IPS-18c (cell line): Measurements from ENCODE around the gene PEA15.

ENCODE experiments used
- H3K4me3 ChIP-seq: 2 replicates; pipeline ENCODE4 v1.7.0; 2013; ENCODE audit warnings: low read depth, mild to moderate bottlenecking, low read length, moderate library complexity; ENCODE audit not compliant: insufficient read depth
- H3K9me3 ChIP-seq: one replicate; pipeline ENCODE4 v1.6.1; 2013; ENCODE audit warnings: mild to moderate bottlenecking, low read length, moderate library complexity; ENCODE audit not compliant: control insufficient read depth, insufficient read depth

Gene PEA15

GRCh38 chr1:160171354-160171753, 33.8 kb upstream of the PEA15 start:
- Histone ChIP-seq H3K4me3 (no peak overlapping the region), H3K9me3 (no peaks in the 10 kb centered on the region)

DNA sequence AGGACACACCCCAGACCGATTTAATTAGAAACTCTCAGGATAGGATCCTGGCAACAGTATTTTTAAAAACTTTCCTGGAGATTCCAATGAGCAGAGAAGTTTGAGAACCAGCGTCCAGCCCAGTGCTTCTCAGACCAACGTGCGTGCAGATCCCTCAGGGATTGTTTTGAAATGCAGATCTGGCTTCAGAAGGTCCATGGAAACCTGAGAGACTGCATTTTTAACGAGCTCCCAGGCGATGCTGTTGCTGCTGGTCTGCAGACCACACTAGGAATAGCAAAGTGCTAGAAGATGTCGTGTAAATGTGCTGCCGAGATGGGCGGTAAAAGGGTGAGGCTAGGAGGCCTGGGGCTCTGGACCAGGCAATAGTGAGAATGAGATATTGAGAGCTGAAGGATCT, 33.2 kb upstream of the PEA15 start:
- H3K4me3 ChIP-seq: no peak overlapping the region
- no peaks in the 10 kb centered on the region for H3K9me3 ChIP-seq

DNA sequence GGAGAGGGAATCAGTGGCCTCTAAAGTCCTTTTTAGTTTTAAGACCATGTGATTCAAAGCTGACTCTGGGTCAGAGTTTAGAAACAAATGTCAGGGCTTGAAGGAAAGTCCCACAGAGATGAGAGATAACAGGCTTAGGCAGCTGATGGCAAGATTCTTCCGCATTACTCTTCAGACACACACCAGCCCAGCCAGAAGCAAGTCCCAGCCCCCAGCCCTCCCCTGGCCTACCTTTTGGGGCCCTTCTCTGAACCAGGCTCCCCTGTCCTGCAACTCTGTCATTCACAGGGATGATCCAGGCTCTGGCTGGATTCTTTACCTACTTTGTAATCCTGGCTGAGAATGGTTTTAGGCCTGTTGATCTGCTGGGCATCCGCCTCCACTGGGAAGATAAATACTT, 28.0 kb upstream of the PEA15 start:
- Histone ChIP-seq H3K9me3 (peaks cover 3% of the 10 kb centered on the region), H3K4me3 (no peak overlapping the region)

DNA sequence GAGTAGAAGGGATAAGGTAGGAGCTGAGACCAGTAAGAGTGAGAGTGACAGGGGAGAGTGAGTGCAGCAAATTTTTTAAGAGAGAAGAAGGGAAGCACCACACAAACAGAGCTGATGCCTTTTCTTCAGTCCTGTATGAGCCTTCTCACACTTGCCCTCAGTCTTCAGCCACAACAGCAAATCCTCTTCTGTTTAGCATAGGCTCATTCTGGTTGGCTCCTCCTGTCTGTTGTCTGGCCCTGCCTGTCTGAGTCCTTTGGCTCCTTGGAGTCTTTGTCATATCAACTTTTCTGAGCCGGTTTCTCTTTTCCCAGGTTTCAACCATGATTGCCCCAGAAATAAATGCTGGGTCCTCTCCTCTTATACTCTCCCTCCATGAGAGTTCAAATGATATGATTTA, 27.5 kb upstream of the PEA15 start:
- peaks cover 3% of the 10 kb centered on the region for H3K9me3 ChIP-seq
- H3K4me3 ChIP-seq: no peak overlapping the region

DNA sequence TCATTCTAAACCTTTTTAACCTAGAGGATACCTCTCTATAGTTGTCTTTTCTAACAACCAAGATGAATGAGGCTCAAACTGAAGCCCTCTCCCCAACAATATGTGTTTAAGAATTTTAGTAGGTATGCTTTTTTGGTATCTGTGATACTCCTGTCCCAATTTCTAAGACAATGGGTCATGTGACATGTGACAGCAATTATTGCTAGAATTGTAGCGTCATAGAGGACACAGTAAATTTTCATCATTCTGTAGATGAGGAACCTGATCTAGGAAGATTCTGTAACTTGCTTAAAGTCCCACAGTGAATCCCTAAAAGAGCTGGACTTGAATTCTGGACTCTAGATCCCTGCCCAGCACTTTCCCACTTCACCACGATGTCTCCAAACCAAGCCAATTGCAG, 26.5 kb upstream of the PEA15 start:
- Histone ChIP-seq H3K4me3 (no peak overlapping the region), H3K9me3 (peaks cover 3% of the 10 kb centered on the region)

DNA sequence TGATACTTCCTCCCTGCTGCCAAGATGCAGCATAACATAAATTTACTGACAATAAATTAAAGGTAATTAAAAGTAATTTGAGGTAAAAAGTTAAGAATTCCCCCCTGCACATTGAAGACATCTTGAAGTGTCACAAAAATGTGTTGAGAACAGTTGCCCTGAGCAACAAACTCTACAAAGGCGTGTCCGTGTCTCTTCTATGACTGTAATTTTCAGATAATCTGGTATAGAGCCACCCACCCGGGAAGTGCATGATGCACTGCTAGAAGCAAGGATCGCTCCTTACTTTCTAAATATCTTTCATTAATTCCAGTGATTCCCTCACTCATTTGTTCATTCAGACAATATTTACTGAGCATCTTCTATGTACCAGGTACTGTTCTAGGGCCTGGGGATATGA, 25.8 kb upstream of the PEA15 start:
- Histone ChIP-seq H3K9me3 (peaks cover 3% of the 10 kb centered on the region), H3K4me3 (no peak overlapping the region)

DNA sequence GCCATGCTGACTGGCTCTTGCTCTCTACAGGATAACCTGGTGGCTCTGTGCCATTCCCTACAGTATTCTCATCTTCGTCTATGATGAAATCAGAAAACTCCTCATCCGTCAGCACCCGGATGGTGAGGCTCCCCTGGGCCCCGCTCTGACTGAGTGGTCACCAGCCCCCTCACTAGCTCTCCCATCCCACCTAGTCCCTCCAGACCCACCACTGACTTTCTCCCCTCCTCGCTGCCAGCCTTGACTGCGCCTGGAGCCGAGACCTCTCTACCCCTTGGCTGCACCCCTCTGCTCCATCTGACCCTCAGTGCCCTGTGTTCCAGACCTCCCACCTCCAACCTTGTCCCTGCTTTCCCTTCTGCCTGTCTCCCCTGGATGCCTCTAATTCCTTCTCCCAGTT, 18.9 kb upstream of the PEA15 start:
- Histone ChIP-seq H3K9me3 (peaks cover 2% of the 10 kb centered on the region), H3K4me3 (no peak overlapping the region)

- H3K4me3 ChIP-seq: no peak overlapping the region
- peaks cover 2% of the 10 kb centered on the region for H3K9me3 ChIP-seq
These were observed 18.5 kb upstream of the PEA15 start for GRCh38 chr1:160186729-160187128.

GRCh38 chr1:160187407-160187806, 17.8 kb upstream of the PEA15 start:
- Histone ChIP-seq H3K9me3 (peaks cover 2% of the 10 kb centered on the region), H3K4me3 (no peak overlapping the region)

GRCh38 chr1:160188341-160188740, 16.8 kb upstream of the PEA15 start:
- peaks cover 2% of the 10 kb centered on the region for H3K9me3 ChIP-seq
- no peak overlapping the region for H3K4me3 ChIP-seq

DNA sequence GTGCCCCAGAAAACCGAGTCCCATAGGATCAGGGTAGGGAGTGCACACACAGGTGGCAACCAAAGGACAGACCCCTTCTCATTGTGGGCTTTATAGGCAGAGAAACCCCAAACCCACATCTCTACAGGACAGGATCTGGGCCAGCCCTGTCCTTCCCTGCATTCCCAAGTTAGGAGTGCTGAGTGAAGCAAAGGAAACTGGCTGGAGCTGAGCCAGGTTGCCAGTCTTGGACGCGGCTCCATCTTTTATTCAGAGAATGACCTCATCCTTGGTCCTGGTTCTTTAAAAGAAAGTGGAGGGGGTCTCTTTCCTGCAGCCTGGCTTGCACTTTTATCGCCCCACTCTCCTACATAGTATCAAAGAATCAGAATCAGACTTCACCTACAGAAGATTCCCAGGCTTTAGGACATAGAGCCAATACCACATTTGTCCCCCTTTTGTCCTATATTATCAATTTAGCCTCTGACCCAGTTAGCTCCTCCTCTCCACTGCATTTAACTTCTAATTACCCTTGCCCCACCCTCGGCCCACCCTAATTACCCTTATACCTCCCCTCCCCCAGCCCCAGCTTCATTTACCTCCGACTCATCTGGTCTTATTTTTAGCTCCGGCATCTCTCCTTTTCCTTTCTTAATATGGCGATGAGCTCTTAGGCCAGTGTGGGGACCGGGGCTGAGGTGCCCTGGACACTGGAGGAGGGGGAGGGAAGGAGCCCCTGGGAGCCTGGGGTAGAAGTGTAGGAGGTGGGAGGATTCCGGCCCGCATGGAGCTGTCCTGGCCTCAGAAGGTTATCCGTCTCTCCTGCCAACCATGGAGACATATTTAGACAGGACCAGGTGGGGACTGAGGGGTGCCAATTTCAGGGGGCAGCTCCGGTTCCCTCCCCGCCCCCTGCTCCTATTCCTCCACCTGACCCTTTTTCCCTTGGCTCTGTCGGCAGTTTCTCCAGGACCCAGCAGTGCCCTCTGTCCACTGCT, 15.2 kb upstream of the PEA15 start, which contains the start of gene CASQ1:
TSS of gene CASQ1 (plus strand) at position 927 of the 977 bp plus-strand sequence. CDS start 177 bp downstream, outside the sequence.
- no peak within 1 kb of the TSS for H3K4me3 ChIP-seq
- H3K9me3 ChIP-seq: peaks cover 2% of the 10 kb centered on the region

- no peak overlapping the region for H3K4me3 ChIP-seq
- peaks cover 2% of the 10 kb centered on the region for H3K9me3 ChIP-seq
These were observed 13.4 kb upstream of the PEA15 start for GRCh38 chr1:160191756-160192155.

DNA sequence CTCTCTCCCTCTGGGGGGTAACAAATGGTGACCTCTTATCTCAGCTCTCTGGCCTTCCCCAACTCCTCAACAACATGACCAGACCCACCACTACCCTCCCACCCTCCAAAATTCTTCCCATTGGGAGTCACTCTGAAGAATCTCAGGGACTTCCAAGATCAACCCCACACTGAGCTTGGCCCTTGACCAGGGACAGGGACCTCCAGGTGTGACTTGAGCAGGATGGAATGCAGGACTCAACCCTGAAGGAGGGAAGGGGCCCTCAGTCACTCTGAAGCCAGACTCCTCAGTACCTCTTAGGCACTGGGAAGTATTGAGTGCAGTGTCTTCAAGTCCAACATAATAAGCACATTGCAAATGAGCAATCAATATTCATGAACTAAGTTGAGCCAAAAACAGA, 12.9 kb upstream of the PEA15 start:
- peaks cover 2% of the 10 kb centered on the region for H3K9me3 ChIP-seq
- H3K4me3 ChIP-seq: no peak overlapping the region

- Histone ChIP-seq H3K9me3 (no peaks in the 10 kb centered on the region), H3K4me3 (no peak overlapping the region)
These were observed 11.9 kb upstream of the PEA15 start for GRCh38 chr1:160193091-160193819.

- Histone ChIP-seq H3K9me3 (no peaks in the 10 kb centered on the region), H3K4me3 (no peak overlapping the region)
These were observed 11.1 kb upstream of the PEA15 start for GRCh38 chr1:160193832-160194736.

DNA sequence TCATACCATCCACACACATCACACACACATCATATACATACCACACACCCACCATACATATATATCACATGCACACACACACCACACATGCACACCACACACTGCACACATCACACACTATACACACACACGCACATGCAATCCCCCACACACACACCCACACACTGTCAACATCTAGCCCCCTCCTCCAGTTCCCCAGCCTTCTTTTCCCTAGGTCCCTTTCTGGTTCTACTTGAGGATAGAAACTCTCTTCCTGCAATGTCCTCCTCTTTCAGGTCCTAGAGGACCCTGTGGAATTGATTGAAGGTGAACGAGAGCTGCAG, 10.5 kb upstream of the PEA15 start:
- H3K4me3 ChIP-seq: no peak overlapping the region

GRCh38 chr1:160196143-160196542, 9.0 kb upstream of the PEA15 start:
- Histone ChIP-seq H3K9me3 (no peaks in the 10 kb centered on the region), H3K4me3 (no peak overlapping the region)

More for the DNA sequence above, 10.5 kb upstream of the PEA15 start:
- no peaks in the 10 kb centered on the region for H3K9me3 ChIP-seq
